ENCODE data around the gene ESR2.

GRCh38 chr14:64170181-64170580 is 124.0 kb downstream of the ESR2 start:
- no peak for TF ChIP-seq POLR2A (IDR thresholded peaks at IDR 0.05)
- no peak for TF ChIP-seq CTCF (IDR thresholded peaks at IDR 0.05)
- TF ChIP-seq POLR2AphosphoS5 (IDR thresholded peaks at IDR 0.05; ENCODE audit: insufficient read depth in 1 of 2, low read depth in 1 of 2) = no peak
